Hematopoietic multipotent progenitor cell treated with erythropoietin and hydrocortisone succinate and interleukin-3 and kit ligand, for 17 days (in vitro differentiated cells): ENCODE measurements around the gene MTCL3.

Source experiments
- DNase-seq: peaks from one replicate; pipeline ENCODE4 v3.0.0-alpha.2; 2015; ENCODE audit warnings: low spot score

MTCL3 gene

GRCh38 chr6:127515234-127515793 lies 3.8 kb downstream of the MTCL3 start:
- DNase-seq = no peak

GRCh38 chr6:127514773-127515227 lies 4.3 kb downstream of the MTCL3 start:
- no peak for DNase-seq

- DNase-seq = no peak
These were observed 4.9 kb downstream of the MTCL3 start for GRCh38 chr6:127514179-127514772.

- no peak for DNase-seq
These were observed 5.7 kb downstream of the MTCL3 start for GRCh38 chr6:127513425-127513824.

- DNase-seq = no peak
These were observed 8.3 kb downstream of the MTCL3 start for GRCh38 chr6:127510876-127511275.

GRCh38 chr6:127506894-127507293 lies 12.2 kb downstream of the MTCL3 start:
- no peak for DNase-seq

- DNase-seq = no peak
These were observed 16.1 kb downstream of the MTCL3 start for GRCh38 chr6:127503022-127503421.

GRCh38 chr6:127497410-127497809 lies 21.7 kb downstream of the MTCL3 start:
- DNase-seq = no peak

- DNase-seq = no peak
These were observed 22.7 kb downstream of the MTCL3 start for GRCh38 chr6:127496471-127496870.

- DNase-seq = no peak
These were observed 24.8 kb downstream of the MTCL3 start for GRCh38 chr6:127494240-127494767.

- no peak for DNase-seq
These were observed 29.9 kb downstream of the MTCL3 start for GRCh38 chr6:127489248-127489647.

- DNase-seq = no peak
These were observed 32.2 kb downstream of the MTCL3 start for GRCh38 chr6:127486934-127487333.

- DNase-seq = no peak
These were observed 34.8 kb downstream of the MTCL3 start for GRCh38 chr6:127484212-127484863.

GRCh38 chr6:127483399-127484055 lies 35.6 kb downstream of the MTCL3 start:
- DNase-seq = no peak

GRCh38 chr6:127482325-127482724 lies 36.8 kb downstream of the MTCL3 start:
- no peak for DNase-seq

- no peak for DNase-seq
These were observed 37.5 kb downstream of the MTCL3 start for GRCh38 chr6:127481628-127482027.

GRCh38 chr6:127481111-127481510 lies 38.0 kb downstream of the MTCL3 start:
- no peak for DNase-seq

GRCh38 chr6:127477658-127478057 lies 41.5 kb downstream of the MTCL3 start:
- DNase-seq = no peak

GRCh38 chr6:127475823-127476176 lies 43.3 kb downstream of the MTCL3 start:
- DNase-seq = no peak

- no peak for DNase-seq
These were observed 43.9 kb downstream of the MTCL3 start for GRCh38 chr6:127475135-127475822.

- DNase-seq = no peak
These were observed 47.5 kb downstream of the MTCL3 start for GRCh38 chr6:127471379-127472255.
